NOMO-1 treated with dmso at 0.1 percent for 144 hours (cell line): ENCODE data around the gene FAM124A.

Experiments
- DNase-seq: peaks from one replicate; lab custom pipeline; 2025; ENCODE audit not compliant: unreplicated experiment; lab: John Stamatoyannopoulos, UW

Gene FAM124A

DNA sequence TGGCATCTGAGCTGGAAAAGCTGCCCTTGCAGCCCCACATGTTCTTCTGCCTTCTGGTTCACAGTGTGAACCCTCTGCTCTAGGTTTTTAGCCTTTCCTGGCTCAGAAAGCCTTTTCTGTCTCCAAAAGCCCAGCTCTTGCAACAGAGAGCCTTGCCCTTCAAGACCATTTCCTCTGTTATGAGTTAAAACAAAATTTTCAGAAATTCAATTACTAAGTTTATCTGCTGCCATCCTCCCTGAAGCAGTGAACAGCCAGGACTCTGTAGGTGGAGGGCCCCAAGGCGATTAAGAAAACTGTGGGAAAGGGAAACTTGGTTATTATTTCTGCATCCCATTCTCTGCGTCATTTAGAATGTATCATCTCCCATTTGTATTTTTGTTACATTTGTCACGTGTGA is 18.8 kb downstream of the FAM124A start:
- no peak for DNase-seq

DNA sequence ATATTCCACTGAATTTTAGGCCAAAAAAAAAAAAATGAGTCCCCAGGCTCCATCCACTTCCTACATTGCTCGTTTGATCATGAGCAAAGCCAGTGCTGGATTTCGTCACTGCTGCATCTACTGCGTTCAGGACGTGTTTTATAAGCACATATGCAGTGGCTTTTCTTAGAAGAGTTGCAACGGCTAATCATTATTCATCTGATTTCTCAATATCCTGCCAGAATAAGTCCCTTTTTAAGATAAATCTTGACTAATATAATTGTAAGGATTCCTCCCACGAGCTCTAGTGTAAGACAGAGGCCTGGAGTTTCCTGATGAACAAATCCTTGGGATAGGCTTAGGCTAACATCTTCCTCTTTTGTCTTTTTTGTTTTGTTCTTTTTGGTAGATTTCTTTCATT is 19.5 kb downstream of the FAM124A start:
- peak; percentile 57 for DNase-seq

DNA sequence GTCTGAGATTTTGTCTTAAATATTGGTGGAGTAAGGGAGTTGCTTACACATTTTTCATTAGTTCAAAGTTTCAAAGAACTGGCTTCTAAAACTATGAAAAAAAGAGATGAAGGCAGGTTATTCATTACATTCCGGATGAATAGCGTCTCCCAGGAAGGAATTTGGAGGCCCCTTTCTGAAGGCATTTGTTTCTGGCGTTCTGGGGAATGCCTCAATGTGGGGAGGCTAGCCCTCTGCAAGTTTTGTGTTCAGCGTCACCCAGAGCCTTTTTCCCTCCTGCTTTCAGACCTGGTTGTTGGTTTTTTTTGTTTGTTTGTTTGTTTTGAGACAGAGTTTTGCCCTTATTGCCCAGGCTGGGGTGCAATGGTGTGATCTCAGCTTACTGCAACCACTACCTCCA is 21.0 kb downstream of the FAM124A start:
- no peak for DNase-seq

DNA sequence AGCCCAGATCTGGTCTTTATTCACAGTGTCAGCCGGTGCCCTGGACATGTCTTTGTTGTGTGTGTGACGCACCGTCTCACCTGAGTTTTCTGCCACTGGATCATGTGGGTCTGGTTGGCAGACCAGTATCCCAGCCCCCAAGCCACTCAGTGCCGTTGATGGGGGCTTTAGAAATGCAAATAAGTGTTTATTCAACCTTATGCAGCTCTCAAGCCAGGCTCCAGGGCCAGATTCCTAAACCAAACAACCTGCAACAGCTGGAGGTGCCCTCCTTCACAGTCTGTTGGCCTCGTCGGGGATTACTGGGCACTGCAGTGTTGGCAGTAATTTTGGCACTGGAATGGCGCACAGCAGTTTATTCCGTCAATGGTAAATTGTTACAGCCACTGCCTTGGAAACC is 21.6 kb downstream of the FAM124A start:
- no peak for DNase-seq

DNA sequence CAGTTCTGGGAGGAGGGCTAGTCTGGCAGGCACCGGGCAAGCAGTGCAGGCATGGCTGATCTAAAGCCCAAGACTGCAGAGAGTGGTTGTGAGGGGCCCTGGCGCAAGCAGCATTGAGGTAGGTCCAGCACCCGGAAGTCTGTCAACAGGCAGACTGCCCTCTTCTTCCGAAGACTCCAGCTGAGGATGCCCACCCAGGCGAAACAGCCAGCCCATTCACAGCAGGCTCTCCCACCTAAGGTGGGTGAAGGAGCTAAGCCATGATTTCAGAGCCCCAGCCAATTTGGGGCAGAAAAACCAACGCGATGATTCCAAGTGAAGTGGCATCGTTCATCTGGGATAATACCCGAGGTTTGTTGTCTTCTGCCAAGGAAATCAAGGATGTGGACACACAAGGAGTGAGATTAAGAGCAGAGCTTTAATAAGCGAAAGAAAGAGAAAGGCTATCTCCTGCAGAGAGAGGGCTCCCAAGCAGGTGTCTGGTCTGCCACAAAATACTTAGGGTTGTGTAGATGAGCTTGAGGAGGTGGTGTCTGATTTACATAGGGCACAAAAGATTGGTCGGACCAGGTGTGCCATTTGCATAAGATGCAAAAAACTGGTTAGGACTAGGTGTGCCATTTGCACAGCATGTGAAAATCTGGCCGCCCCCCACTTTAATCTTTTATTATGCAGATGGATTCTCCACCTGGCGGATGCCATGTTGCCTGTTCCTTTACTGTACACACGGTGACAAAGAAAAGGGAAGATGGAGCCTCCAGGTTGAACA is 22.6 kb downstream of the FAM124A start:
- no peak for DNase-seq

DNA sequence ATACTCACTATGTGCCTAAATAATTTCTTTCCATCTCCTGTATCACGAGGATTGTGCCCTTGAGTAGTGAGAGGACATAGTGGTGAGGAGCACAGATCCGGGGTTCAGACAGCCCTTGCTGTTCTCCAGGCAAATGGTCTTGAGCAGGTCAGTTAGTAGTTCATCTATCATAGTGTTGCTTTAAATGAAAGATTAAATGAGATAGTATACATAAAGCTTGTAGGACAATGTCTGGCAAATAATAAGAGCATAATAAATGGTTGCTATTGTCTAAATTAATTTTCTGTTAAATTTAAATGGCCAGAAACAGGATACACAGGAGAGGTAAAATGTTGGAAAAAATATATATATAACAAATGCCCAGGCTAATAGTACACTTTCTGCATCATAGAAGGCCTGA is 23.4 kb downstream of the FAM124A start:
- no peak for DNase-seq

DNA sequence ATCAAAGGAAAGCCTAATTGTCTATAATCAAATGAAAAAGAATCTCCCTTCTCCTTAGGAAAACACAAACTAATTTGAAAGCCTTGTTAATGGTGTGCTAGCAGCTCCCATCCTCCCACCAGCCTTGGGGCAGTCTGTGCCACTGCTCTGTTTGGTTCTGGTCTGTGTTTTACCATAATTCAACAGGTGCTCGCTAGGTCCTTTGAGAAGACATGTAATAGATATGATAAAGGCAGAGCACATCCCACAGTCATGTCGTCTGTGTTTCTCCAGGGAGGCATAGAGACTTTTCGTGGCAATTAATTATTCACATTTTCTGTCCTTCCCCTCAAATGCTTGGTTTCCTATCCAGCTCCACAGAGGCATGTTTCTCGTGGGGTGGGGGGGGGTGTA is 23.8 kb downstream of the FAM124A start:
- no peak for DNase-seq

DNA sequence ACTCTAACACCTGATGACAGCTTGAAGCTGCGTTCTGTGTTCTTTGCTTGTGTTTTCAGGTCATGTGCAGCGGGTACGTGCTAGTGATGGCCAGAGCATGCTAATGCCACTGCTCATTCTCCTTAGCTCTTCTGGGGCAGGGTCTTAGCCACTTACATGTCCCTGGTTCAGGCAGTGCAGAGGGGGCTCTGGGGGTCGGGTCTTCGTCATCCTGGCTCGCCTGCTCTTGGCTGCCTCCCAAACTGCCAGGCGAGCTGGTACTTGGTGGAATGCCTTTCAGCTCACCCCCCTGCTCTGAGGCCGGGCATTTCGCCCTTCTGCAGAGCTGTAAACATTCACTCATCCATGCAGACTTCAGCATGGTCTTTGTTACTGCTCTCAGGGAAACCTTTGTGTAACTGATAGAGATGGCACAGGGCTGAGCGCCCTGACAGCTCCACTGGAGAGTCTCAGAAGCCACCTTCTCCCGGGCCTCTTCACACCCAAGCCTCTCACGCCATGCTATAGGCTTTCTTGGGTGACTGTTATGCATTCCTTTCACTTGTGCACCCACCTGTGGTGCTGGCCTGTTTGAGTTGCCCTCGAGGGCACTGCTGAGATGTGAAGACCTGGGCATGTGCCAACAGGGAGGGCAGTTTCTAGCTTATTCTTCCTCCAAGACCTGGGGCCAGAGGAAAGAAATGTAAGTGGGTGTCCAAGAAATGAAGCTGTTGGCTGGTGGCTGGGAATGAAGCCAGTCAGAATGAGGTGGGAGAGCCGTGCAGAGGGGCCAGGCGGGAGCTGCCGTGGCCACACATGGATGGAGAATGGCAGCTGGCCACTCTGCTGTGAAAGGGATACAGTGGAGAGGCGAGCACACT is 24.4 kb downstream of the FAM124A start:
- no peak for DNase-seq

DNA sequence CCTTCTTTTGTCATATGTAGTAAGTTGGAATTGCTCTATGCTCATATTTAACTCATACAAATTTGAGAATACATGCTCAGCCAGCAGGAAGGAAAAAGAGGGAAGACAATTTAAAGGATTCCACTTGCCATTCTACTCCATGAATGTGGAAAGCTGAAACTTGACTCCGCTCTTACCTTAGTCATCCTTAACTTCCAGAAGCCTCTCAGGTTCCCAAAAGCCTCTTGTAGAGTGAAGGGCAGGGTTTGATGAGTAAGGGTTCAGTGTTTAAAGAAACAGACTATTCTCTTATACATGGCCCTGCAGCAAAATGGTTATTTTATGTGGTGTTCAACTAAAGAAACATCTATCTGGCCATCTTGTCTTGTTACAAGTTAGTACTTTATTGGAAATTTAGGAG is 27.1 kb downstream of the FAM124A start:
- DNase-seq, result no peak

DNA sequence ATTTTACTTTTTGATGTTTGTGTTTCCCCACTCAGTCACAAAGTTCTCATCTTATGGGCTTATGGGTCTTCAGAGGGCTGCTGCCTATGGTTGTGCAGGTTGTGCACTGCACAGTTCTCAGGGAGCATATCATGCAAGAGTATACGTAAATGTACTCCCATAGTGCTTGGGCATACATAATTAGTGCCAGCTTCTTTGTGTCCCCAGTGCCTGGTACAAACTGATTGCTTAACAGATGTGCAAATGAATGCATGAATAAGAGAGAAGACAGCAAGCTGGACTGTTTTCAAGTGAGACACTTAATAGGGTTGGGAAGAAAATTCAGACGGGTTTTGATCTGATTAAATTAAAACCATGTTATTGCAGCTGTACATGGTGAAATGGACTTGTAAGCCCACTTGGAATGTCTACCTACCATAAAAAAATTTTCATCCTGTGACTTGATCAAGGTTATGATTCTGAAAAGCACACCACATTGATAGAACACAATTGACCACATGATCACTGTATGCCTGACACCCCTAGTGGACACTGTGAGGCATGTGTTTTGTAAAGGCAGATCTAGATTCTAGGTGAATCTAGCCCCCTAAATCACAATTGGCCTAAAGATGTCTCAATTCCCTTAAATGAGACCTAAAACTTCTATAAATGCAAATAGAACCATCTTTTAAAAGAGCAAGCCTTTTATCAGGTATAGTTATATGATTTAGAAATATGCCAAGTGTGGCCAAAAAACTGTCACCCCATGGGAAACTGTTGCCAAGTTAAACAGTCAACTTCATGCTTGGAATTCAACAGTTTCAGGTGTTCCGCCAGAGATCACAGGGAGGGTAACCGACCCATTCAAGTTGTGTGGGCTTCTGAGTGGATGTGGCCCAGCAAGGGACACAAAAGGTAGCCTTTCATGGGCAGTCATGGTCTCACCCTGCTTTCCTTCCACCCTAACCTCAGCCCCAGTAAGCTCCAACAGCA is 27.9 kb downstream of the FAM124A start:
- no peak for DNase-seq

DNA sequence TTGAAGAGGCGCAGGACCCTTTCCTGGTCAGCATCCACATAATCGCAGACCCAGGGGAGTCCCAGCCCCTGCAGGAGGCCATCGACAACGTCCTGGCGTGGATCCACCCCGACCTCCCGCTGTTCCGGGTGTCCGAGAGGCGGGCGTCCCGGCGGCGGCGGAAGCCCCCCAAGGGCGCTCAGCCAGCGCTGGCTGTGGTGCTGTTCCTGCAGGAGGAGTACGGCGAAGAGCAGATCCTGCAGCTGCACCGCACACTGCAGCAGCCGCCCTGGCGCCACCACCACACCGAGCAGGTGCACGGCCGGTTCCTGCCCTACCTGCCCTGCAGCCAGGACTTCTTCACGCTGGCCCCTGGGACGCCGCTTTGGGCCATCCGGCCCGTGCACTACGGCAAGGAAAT is 29.3 kb downstream of the FAM124A start:
- DNase-seq, result no peak

DNA sequence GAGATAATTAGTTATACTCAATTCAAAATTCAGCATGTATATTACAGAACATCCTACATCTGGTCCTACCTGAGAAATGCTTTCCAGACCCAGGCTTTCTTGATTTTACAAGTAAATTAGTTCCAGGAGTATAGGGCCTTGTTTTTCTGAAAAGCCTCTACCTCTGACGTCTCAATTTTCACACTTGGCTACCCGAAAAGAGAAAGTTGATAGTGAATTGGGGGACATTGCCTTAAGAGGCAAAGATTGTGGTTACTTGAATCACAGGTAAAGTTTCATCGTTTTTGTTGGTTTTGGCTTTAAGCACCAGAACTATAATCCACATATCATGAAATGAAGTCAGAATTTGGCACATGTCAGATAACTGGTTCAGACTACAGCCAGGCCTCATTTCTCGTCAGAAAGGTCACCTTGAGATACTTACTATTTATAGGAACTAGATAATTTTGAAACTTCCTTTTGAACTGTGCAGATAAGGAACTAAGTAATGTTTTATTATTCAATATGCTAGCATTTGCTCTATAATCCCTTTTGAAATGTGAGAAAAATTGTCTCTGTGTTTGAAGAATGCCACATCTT is 30.8 kb downstream of the FAM124A start:
- DNase-seq, result peak; percentile 31

DNA sequence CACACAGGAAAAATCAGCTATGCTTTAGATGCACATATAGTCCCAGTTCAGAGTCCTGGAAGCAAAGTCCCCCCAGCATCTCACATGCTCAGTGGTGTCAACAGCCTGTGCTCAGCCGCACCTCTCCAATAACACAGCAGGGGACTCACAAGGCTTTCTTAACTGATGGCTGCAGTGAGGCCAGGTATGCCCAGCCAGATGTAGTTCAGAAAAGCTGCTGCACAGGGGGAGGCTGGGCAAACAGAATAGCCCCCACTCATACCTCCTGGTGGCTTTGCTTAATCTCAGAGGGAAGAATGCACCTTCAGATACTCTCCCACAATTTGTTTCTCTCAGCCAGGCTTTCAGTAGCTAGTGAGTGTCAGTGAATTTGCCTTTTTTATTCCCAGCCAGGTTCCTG is 33.4 kb downstream of the FAM124A start:
- no peak for DNase-seq

DNA sequence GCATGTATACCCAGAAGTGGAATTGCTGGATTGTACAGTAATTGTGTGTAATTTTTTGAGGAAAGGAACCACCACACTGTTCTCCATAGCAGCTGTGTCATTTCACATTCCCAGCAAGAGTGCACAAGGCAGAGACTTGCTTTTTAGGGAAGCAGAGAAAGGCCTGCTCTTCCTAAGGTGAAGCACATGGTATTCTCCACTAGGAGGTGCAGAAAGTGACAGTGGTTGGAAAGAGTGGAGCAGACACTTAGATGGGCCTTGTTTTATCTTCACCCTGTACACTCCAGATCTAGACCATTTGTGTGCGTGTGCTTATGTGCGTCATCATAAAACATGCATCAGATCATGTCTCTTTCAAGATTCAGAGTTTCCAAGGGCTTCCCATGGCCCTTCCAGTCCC is 35.0 kb downstream of the FAM124A start:
- no peak for DNase-seq

DNA sequence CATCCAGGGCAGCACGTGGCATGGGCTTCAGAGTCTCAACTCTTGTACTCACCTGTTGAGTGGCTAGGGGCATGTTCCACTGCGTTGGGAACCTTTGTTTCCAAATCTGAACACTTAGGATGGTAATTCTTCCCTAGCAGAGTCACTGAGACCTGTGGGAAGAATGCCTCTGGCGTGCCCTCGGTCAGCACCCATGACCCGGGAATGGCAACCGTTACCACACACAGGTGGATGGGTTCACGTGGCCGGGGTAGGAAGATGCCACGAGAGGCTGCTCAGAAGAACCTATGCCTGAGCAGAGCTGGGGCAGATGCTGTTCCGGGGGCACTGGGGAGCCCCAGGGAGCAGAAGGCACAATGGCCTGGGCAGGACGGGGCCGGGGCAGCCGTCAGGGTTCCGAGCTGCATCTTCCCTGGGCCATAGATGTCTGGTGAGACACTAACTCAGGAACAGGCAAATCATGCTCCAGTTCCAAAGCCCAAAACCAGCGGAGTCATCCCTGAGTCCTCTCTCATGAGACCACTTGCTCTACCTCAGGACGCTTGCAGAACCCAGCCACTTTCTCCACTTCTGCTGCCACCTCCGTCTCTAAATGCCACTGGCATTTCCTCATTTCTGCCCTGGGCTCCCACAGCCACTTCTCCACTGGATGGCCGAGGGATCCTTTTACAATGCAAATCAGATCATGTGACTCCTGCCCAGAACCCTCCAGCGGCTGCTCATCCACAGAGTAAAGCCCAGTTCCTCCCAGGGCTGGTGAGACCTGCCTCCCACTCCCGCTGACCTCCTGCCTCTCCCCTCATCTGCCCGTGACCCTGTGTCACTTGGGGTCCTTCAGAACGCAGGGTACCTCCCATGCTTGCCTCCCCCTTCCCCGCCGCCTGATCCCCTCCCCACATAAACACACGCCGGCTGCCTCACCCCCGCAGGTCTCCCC is 36.7 kb downstream of the FAM124A start:
- peak; percentile 27 for DNase-seq

DNA sequence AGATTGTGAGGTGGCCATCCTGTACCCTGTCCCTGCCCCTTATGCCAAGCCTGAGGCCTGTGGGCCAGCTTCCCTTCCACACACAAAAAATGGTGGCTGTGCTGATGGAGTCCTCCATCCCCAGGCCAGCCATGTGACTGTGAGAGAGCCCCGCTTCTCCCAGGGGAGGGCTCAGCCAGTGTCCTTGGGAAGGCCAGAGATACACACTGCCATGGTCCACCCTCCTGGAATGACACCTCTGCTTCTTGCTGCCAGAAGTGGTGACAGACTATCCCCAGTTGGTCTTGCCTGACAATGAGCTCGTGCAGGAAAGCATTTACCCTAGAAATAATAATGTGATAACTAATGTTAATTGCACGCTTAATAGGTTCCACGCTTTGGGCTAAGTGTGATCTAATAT is 38.0 kb downstream of the FAM124A start:
- DNase-seq, result no peak

DNA sequence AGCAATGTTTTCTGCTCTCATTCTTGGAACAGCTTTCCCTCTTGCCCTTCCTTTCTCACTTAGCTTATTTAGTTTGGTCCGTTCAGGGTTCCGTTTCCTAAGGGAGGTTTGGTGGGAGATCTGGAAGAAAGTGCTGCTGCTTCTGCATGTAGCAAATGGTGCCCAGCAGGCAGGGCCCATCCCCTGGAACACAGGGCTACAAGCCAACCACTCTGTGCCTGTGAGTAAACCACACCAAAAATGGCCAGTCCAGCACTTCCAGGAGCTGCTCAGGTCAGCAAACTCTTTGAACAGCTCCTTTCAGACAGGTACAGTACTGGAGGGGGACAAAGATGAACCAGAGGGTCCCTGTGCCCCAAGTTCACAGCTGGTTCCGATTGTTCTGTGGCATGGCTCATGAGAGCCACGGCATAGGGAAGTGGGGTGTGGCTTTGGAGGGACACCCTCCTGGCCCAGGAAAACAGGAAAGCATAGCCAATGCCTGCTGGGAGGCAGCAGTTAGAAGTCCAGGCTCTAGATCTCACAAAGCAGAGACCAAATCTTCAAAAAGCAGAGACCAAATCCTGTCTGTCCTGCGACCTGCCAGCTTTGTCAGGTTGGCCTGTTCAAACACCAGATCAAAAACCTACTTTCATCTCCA is 39.5 kb downstream of the FAM124A start:
- no peak for DNase-seq

DNA sequence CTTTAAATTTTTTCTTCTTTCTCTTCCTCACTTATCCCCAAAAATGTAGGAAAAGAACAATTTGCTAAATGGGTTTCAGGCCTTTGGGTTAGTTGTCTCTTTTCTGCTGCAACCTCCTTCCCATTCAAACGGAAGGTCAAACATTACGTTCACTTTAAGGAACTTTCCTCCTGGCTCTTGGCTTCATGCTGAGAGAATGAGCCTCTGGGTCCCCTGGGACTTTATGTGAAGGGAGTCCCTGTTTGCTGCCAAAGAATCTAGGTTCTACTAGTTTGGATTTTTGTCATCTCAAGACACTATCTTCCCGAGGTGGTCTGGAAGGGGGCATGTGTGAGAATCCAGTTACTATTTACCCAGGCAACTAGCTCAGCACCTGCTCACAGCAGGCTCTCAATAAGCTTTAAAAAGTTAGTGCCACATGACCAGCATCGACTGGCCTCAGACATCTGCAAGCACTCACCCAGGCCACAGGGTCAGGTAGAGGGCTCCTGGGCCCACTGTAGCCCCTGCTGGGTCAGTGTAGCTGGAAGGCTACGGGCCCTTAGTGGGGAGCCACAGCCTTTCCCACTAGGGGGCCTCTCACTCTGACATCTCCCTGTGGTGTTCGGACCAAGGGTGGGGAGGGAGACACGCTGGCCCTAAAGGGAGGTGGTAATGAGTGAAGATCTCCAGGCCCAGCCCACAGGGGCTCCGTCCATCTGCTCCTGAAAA is 40.5 kb downstream of the FAM124A start:
- no peak for DNase-seq

DNA sequence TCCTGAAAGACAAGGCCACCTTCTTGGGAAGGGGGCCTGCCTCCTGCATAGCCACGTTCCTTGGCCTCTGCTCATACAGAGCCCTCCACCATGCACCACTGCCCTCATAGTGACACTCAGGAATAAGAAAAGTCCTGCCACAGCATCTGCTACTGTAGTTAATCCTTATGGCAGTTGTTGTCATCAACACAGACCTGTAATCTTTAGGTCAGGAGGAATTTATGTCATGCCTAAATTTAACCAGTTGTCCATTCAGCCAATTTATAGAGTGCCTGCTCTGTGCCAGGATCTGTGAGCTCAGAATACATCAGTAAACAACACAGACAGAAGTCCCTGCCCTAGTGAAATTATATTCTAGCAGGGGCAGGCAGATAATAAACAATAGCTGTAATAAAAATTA is 44.4 kb downstream of the FAM124A start:
- no peak for DNase-seq
